SKM-1 treated with dmso at 0.1 percent for 144 hours (cell line): ENCODE data around the gene TAS1R1.
A peak's percentile ranks its signal among the peaks of the same experiment; 100 is the strongest.

ENCODE experiments used
- DNase-seq: peaks from one replicate; lab custom pipeline; 2025; ENCODE audit not compliant: unreplicated experiment; lab: John Stamatoyannopoulos, UW

Gene TAS1R1

DNA sequence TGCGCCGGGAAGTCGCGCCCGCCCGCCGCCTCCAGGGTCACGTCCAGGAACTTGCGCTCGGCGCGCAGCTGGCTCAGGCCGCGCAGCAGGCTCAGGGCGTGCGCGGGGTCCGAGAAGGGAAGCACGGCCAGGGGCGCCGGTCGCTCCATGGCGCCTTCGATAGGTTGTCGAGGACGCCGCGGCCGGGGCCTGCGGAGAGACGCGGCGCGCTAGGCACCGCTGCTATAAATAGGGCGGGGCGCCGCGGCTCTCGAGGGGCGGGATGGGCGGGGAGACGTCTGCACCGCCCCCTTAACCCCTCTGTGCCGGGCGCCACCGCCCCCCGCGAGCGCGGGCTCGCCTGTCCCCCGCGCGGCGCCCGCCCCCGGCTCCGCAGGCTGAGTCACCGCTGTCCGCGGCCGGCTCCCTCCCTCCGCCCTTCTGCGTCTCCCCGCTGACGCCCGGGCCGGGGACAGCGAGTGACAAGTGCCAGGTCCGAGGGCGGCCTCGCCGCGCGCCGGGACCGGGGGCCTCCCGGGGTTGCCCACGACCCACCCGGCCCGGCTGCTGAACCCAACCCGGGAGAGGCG is 47.6 kb downstream of the TAS1R1 start, which contains the start of gene KLHL21:
KLHL21 (minus strand) TSS at position 201 of the 569 bp plus-strand sequence; CDS start at position 149, 52 bp downstream.
- DNase-seq, result peak; percentile 78

DNA sequence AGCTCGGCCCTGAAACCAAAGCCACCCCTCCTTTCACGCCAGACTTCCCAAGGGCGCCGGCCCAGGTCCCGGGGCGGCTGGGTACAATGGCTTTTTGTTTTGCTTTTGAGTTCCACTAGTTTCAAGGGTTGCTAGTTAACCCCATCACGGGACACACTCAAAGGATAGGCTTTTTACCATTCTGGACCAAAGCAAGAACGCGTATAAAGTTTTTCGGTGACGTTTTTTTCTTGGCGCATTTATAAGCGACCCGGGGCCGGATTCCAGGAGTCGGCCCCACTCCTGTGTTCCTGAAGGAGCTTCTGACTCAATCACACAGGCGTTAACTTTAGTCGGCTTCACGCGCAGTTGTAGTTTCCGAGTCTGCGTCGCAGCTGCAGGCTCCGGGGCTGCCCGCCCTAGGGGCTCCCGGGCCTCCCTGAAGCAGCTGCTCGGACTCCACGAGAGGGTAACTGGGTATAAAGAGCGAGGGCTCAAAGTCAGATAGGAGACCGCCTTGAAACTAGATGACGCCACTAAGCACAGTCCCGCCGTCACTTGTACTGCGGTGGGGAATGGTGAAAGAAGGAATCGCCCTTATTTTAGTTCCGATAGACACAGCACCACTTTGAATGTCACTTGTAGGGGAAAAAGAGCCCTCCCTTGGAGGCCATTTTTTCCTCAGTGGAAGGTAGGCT is 48.3 kb downstream of the TAS1R1 start:
- DNase-seq, result no peak

DNA sequence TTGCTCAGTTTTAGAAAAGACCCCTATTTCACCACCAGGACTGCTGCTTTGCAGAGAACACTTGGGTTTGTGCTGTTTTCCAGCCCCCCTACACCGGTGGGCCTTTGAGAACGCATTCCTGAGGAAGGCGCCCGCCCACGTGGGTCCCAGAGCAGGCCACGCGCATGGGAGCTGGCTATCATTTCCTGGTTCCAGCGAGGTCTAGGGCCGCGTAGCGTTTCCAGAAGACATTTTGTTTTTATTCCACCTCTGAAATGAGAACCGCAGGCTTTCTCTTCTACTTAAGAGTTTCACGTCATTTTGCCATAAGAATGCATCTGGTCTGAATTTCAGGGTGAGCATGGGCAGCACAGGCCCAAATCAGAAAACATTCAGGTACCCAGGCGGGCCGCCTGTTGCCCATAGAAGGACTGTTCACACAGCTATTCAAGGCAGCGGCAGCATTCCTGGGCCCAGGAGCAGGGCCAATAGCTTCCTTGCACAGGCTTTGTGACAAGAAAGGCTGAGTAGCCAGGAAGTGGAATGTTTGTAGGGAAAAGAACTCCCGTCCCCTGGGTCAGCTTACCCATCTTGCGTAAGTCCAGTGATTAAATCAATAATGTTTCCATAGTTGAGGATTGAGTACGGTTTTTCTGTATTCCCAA is 48.9 kb downstream of the TAS1R1 start:
- DNase-seq, result no peak

DNA sequence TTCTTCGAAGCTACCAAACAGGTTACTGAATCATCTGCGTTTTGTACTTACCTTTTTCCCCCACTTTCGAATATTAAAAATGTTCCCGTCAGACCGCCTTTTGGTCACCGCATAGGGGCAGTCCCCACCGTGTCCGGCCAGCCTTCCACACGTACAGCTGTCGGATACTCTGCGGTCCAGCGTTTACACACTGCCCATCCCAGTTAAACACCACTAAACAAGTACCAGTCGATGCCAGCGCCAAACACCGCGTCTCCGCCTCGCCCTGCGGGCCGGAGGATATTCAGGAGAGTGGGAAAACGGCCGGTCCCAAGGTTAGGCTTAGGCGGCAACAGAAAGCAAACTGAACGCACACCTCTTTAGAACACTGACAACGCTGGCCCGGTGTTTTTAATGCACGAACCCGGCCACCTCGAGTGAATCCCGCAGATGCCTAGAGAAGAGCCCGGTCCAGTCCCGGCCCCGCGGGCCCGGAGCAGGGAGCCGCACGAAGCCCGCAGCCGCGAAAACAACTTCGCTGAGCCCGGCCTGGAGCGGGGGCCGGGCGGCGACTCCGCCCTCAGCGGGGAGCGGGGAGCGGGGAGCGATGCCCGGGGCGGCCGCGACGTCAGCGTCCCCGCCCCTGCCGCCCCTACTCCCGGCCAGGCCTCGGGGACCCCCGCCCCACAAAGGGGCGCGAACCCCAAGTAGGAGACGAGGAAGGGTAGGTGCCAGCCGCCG is 57.7 kb downstream of the TAS1R1 start:
- DNase-seq, result no peak

DNA sequence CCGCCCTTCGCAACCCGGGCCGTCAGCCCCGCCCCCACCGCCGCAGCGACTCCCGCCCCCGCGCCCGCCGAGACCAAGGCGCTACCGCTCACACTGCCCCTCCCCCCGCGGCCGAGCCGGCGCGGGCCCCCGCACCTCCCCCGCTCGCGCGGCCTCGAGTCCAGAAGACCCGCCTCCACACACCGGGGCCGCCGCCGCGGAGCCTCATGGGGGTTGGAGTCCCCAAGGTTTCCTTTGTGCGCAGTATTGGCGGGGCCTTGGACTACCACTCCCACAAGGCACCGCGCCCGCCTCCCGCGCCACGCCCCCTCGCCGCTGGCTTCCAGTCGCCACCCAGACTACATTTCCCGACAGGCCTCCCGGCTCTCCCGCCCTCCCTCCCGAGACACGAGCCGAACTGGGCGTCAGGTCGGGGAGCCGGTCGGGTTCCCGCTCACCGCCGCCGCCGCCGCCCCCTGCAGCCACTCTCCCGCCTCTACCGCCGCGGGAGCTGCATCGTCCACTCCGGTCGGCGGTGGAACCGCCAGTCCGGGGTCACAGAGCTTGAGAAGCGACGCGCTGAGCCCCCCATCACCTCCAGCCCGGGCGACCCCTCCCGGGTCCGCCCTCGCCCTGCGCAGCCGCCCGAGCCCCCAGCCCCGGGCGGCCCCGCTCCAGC is 58.4 kb downstream of the TAS1R1 start, which contains the start of gene PHF13:
PHF13 (plus strand) TSS at position 371 of the 658 bp plus-strand sequence. CDS start 336 bp downstream, outside the sequence.
- peak; percentile 96 for DNase-seq

DNA sequence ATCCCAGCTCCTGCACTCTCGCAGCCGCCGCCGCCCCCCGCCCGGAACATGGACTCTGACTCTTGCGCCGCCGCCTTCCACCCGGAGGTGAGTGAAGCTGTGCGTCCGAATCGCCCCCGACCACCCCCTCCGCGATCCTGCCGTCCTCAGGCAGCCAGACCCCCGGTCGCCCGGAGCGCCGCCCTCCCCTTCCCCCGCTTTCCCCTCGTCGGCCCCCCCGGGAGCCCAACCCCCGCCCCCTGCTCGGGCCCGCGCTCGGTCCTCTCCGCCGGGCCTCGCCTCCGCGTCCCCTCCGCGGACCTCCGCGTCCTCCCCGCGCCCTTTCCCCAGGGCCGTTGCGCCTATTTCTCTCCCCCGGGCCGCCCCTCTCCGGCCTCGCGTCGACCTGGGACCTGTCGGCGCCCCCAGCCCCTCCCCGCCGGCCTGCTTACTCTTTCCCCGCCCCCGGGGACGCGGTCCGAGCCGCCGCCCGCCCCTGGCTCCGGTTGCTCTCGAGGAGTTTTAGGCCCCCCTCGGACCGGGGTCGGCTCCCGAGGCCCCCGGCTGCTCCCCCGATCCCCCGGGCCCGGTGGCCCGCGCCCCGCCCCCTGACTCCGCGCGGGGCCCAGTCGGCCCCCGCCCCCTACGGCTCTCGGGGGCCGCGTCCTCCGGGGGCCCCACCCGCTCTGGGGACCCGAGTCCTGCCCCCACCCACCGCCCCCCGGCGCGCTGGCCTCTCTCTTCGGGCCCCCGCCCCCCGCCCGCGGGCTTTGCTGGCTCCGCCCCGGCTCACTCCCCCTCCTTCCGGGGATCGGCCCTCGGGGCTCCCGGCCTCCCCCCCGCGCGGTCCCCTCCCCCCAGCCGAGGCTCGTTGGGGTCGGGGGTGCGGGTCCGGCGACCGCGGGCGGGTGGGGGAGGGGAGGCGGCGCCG is 59.2 kb downstream of the TAS1R1 start:
- no peak for DNase-seq

DNA sequence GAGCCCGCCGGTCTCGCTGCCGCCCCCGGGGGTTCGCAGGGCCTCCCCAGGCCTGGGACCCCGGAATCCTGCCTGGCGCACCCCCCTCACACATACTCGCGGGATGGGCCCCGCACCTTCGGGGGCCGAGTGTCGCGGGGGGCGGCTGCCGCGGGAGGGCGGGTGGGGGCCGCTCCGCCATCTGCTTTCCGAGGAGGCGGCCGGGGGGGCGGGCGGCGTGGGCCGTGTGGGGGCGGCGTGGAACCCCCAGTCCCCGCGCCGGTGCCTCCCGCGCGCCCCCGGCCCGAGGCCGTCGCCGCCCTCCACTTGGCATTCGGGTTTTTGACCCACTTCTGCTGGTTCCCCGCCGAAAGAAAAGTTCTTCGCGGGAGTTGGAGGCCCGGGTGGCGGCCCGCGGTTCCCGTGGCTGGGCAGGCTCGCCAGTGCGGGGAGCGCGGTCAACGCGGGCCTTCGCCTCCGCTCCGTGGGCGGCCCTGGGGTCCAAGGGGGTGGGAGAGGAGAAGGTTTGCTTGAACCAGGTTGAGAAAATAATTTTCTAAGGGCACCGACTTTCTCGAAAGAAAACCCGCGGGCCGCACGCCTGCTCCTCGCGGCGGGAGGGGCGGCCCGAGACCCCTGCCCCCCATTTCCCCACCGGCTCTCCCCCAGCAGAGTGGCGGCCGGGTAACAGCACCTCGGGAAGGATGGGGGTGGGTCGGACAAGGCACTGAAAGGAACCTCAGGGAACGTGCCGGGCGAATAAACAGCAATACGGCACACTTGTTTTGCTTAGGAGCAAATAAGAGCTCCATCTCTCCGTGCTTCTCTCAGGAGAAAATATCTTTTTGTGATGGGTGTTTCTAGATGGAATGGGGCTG is 60.0 kb downstream of the TAS1R1 start:
- no peak for DNase-seq

DNA sequence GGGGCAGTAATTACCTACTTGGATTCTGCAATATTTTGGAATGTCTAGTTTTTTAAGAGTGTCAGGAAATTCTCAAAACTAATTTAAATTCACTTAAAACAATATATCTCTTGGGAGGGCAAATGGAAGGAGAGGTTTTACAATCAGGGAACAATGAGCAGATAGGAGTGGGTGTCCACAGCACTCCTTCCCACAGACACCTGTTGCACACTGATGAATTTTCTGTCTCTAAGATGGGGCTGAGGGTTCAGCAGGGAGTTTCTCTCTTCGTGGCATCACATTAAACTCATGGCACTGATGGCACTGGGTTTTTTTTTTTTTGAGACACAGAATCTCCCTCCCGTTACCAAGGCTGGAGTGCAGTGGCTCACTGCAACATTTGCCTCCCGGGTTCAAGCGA is 63.9 kb downstream of the TAS1R1 start:
- DNase-seq, result no peak

DNA sequence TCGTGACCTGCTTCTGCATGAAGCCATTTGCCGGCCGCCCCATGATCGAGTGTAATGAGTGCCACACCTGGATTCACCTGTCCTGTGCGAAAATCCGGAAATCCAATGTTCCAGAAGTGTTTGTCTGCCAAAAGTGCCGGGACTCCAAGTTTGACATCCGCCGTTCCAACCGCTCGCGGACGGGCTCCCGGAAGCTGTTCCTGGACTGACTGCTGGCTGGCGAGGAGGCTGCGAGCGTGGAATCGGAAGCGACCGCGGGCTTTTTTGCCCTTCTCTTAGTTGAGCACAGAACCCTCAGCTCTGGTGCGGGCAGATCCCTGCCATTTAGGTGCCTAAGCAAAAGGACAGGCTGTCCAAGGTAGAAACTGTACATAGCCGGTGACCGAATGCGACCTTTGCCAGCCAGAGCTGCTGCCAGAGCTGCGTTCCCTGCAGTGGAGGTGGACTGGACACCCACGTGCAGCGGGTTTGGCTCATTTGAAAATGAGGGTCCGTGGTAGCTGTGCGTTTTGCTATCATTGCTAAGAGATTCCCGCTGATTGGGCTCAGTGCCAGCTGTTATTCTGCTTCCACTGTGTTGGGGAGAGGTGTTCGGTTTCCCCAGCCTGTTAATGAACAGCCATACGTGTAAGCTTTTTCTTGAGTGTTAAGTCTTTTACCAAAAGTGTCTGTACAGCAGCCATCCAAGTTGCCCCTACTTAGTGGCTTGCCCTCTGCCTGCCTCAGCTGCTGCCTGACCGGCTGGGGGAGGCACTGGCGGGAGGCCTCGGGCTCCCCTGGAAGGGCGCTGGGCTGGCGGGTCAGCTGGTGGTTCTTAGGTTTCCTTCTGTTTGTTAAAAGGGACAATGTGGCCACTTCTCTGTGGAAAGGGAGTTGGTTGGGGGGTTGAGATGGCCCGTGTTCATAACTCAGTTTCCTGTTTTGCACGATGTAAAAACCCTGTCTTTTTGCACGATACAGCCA is 66.6 kb downstream of the TAS1R1 start:
- no peak for DNase-seq

DNA sequence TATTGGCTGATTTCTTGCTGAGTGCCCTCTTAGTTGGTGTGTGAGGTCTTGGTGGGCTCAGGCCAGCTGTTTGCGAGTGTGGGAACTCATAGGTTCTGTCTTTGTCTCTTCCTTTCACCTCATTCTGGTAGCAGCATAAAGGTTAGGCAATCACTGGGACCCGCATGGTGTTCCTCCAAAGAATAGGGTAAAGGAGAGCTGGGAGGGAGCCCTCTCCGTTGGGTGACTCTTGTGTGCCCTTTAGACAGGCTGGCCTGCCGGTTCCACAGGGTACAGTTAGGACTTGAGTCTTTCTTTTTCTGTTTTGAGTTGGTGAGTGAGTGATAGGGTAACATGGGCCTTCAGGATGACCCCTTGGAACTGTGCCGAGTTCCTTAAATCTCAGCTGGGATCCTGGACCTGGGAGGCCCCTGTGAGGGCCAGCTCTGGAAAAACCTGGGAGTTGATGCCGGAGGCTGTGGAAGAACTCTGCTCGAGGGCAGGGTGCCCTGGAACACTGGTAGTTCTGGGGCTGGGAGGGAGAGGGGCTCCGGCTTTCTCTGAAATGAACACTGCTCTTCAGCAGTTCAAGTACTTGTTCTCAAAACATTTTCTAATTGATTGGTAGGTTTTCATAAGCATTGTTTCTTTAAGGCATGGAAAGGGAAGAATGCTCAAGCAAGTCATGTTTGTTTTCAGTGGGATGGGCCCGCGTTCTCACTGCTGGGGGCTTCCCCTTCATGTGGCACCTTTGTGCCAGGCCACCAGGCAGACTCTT is 67.5 kb downstream of the TAS1R1 start:
- no peak for DNase-seq

DNA sequence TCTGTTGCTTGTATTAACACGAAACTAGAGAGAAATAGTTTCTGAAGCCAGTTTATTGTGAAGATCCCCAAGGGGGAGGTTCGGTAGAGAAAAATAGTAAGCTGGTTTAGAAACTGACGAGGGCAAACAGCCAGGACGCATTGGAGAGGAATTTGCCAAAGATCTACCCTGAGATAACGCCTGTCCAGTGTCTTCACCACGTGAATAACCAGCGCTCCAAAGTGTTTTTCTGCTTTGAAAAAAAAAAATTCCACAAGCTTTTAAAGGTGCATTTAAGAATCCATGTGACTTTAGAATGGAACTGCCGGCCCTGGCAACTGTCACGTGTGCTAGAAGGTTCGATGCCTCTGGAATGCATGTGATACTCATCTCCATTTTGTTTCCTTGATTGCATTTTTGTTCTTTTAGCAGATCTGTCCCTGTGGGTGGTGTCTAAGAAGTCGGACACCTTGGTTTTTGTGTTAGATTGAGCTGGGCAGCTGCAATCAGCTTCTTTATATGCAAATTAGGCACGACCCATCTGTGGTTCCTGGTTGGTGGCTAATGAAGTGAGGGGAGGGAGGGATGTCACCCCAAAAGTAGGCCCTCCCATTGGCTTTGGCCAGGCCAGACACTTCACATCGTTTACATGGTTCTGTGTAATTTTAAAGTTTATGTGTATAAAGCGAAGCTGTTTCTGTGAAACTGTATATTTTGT is 68.3 kb downstream of the TAS1R1 start:
- no peak for DNase-seq

DNA sequence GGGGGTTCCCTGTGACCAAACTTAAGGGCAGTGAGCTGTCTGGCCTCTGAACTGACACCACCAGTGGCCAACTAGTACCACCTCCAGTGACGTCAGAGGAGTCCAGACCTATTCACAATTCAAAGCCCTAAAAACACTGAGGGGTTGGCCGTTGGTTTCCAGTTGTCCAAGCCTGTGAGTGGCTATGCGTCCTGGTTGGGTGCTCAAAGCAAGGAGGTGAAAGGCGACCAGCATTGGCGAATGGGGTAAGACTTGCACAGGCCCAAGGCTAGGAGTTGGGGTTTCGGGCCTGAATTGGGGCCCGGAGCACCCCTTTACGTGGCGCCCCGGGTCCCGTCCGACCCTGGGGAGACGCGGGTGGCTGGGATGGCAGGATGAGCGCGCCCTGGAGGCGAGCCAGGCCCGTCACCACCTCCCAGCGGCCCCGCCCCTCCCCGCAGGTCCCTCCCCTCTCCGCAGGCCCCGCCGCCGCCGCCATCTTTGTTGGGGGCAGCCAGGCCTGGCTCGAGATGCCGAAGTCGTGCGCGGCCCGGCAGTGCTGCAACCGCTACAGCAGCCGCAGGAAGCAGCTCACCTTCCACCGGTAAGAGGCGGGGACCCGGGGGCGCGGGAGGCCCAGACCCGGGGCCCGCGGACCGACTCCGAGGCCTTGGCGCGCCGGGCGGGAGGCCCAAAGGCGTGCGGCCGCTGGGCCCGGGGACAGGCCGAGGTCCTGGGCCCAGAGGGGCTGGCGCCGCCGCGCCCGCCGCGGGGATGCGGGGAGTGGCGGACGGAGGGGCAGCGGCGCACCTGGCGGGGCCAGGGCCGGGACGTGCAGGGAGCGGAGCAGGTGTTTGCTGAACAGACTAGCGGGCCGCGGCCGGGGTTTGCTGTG is 69.8 kb downstream of the TAS1R1 start, which contains the start of gene THAP3:
THAP3 (plus strand) TSS at position 159 of the 874 bp plus-strand sequence; CDS start at position 510, 351 bp downstream.
- peak; percentile 58 for DNase-seq

DNA sequence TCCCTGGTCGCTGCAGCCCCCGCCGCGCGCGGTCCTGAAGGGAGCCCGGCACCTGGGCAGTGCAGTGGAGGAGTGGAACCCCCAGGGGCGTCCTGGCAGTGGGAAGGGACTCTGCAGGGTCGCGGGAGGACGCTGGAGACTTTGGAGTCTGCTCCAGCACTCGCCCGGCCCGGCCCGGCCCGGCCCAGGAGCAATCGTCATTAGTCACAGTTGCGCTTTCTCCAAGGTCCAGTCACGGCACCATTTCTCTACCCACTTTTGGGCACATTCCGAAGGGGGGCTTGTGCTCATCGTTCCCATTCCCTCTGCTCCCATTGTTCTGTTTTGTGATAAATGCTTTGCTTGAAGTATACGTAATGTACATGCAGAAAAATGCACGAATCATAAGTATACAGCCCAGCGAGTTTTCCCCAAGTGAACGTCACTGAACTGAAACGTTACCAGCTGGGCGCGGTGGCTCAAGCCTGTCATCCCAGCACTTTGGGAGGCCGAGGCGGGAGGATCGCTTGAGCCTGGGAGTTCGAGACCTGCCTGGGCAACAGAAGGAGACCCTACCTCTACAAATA is 70.6 kb downstream of the TAS1R1 start:
- no peak for DNase-seq

DNA sequence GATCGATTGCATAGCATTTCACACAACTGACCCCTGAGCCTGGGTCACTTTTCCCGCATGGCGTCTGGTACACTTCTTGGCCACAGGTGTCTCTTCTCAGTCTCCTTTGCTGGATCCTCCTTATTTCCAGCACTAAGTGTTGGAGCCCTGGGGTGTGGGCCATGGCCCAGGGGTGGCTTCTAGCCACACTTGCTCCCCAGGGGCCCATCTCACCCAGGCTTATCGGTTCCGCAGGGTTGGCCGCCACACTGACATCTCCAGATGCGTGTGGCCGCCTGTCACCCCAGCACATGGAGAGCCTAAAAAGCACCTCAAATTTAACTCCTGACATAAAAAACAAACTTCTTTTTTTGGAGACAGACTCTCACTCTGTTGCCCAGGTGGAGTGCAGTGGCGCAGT is 71.9 kb downstream of the TAS1R1 start:
- no peak for DNase-seq

DNA sequence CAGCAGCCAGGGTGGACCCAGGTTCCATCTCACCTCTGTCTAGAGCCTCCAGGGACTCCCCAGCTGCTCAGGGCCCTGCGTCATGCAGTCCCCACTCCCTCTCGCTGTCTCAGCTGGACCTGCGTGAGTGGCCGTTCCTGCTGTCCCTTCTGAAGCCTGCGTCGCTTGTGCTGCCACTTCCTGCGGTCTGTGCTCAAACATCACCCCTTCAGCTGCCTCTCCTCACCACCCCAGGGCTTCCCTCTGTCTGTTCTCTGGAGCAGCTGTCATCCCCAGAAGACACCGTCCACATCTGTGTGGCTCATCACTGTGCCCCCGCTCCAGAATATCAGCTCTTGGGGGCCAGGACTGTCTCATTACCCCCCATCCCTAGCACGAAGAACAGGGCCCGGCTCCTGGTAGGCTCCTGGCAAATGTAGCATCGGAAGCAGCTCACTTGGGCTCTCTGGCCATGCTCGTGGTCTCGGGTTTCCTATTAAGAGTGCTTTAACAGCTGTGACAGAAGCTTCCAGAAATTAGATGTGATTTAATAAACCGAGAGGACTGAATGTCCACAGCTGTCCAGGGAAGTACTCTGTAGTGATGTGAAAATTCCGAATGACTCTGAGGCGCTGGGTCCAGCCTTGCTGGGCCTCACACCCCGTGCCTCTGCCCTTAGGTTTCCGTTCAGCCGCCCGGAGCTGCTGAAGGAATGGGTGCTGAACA is 72.9 kb downstream of the TAS1R1 start:
- DNase-seq, result no peak
